HepG2 (cell line): Measurements from ENCODE around the gene SLC17A8. TPM values are rescaled to one million over a fixed set of nuclear protein-coding genes. Genes with fewer than 3 reads are reported as not detected.

Source experiments
- ATAC-seq: fragments of 200-7000 bp; cut with Tn5 transposase; 3 replicates; pipeline ENCODE4 v1.9.1; 2020; ENCODE audit warnings: mild to moderate bottlenecking, moderate library complexity
- BruUV-seq: library from RNA; stranded (reverse); fragments of 400-500 nt; replicated peaks from 2 replicates; lab custom pipeline; 2021; lab: Mats Ljungman, UMichigan
- CTCF ChIA-PET: fragments of 300-600 bp; formaldehyde crosslinking; extraction: SDS; loops from one replicate; lab custom pipeline; 2021; ENCODE audit warnings: low total read pairs, inconsistent platforms, low intra/inter-chr PET ratio; lab: Yijun Ruan, JAX
- POLR2A ChIA-PET: fragments of 350-600 bp; sonication (Branson Sonifier 250); formaldehyde crosslinking; loops from one replicate; lab custom pipeline; 2020; ENCODE audit warnings: antibody characterized with exemption, inconsistent platforms; lab: Yijun Ruan, JAX
- DNase-seq: peaks from one replicate; pipeline ENCODE4 v3.0.0-alpha.2; 2015; ENCODE audit warnings: low spot score
- FAIRE-seq: peaks from 3 replicates; lab custom pipeline; 2011; peaks lifted over from hg19 to GRCh38; lab: Jason Lieb, UNC
- H2AFZ ChIP-seq: one replicate; pipeline ENCODE4 v1.6.1; 2011; ENCODE audit warnings: low read length, inconsistent platforms
- H3K27ac ChIP-seq: fragments of 300-600 bp; 3 replicates; pipeline ENCODE4 v1.8.0; 2011; ENCODE audit warnings: mixed run types, mild to moderate bottlenecking, mixed read lengths, low read length, inconsistent platforms; ENCODE audit not compliant: insufficient read depth; ENCODE audit errors: extremely low read length
- H3K27me3 ChIP-seq, 2 experiments: fragments of 200-600 bp in 1 of 2; 2 replicates in 1 of 2; 3 replicates in 1 of 2; pipeline versions ENCODE4 v1.6.0 to v1.8.0; 2011; ENCODE audit warnings: low read length in 2 of 2, mild to moderate bottlenecking in 2 of 2, moderate library complexity in 2 of 2, inconsistent platforms in 1 of 2; ENCODE audit not compliant: insufficient read depth in 2 of 2, control insufficient read depth in 1 of 2
- H3K36me3 ChIP-seq, 2 experiments: fragments of 200-600 bp in 1 of 2; replicated peaks in 1 of 2; 2 replicates in 1 of 2; 3 replicates in 1 of 2; pipeline versions ENCODE4 v1.5.1 to v1.8.0; 2011; ENCODE audit warnings: low read length in 2 of 2, inconsistent platforms in 1 of 2; ENCODE audit not compliant: insufficient read depth in 2 of 2, control insufficient read depth in 1 of 2
- H3K4me1 ChIP-seq: 2 replicates; pipeline ENCODE4 v1.5.1; 2012; ENCODE audit warnings: low read length, inconsistent platforms; ENCODE audit not compliant: insufficient read depth
- H3K4me2 ChIP-seq: 2 replicates; pipeline ENCODE4 v1.6.0; 2011; ENCODE audit warnings: low read depth, low read length, inconsistent platforms
- H3K4me3 ChIP-seq, 3 experiments: fragments of 200-600 bp in 1 of 3; sonication (generic), shearing (Covaris generic) in 1 of 3; replicated peaks in 1 of 3; 2 replicates each; pipeline ENCODE4 v1.5.1; 2011 to 2016; ENCODE audit warnings: low read length in 3 of 3, inconsistent platforms in 2 of 3, low read depth in 2 of 3, mild to moderate bottlenecking in 2 of 3, control low read depth in 1 of 3, mixed read lengths in 1 of 3; ENCODE audit not compliant: insufficient read depth in 1 of 3
- H3K79me2 ChIP-seq: one replicate; pipeline ENCODE4 v1.6.1; 2011; ENCODE audit warnings: low read length, inconsistent platforms; ENCODE audit not compliant: insufficient read depth
- H3K9ac ChIP-seq: 2 replicates; pipeline ENCODE4 v1.6.0; 2011; ENCODE audit warnings: mild to moderate bottlenecking, low read depth, low read length, inconsistent platforms; ENCODE audit not compliant: insufficient read depth
- H3K9me3 ChIP-seq: 2 replicates; pipeline ENCODE4 v1.5.1; 2012; ENCODE audit warnings: mild to moderate bottlenecking, low read length
- H4K20me1 ChIP-seq: 2 replicates; pipeline ENCODE4 v1.6.0; 2011; ENCODE audit warnings: inconsistent platforms, mild to moderate bottlenecking, low read length, moderate library complexity; ENCODE audit not compliant: insufficient read depth
- RBAK ChIP-seq: sonication (generic); formaldehyde crosslinking; IDR thresholded peaks from 2 replicates; pipeline ENCODE4 v1.5.1; 2020; ENCODE audit warnings: mild to moderate bottlenecking, missing genetic modification reagents
- SALL2 ChIP-seq: sonication (generic); formaldehyde crosslinking; IDR thresholded peaks from 2 replicates; pipeline ENCODE4 v1.8.1; 2023; ENCODE audit warnings: mild to moderate bottlenecking, missing genetic modification reagents, inconsistent platforms
- ZNF136 ChIP-seq: sonication (generic); formaldehyde crosslinking; IDR thresholded peaks from 2 replicates; pipeline ENCODE4 v1.8.1; 2022; ENCODE audit warnings: low read depth, mild to moderate bottlenecking, moderate library complexity, missing genetic modification reagents
- ZNF782 ChIP-seq: sonication (generic); formaldehyde crosslinking; IDR thresholded peaks from 2 replicates; pipeline ENCODE4 v1.4.0; 2020; ENCODE audit warnings: missing genetic modification reagents, mild to moderate bottlenecking, borderline replicate concordance
- WGBS: methylation state at CpG from one replicate; pipeline ENCODE4 v1.1.6; 2017; ENCODE audit warnings: low lambda C conversion rate; 5-methylcytosine and 5-hydroxymethylcytosine counted together
- in situ Hi-C: cut with HindIII; loops from 2 replicates; pipeline ENCODE4 v1.10.0; 2017; ENCODE audit warnings: low pct_unique_long_range_greater_than_20kb; ENCODE audit not compliant: extremely low pct_ligation_motif_present
- intact Hi-C: fragments of 100-400 bp; cut with micrococcal nuclease; formaldehyde crosslinking; loops from one replicate; pipeline ENCODE4 v1.10.0; 2022; ENCODE audit not compliant: unreplicated experiment
- polyA plus RNA-seq, 8 experiments: library from polyadenylated mRNA; depleted of rRNA in 3 of 8; stranded (reverse) in 7 of 8; unstranded in 1 of 8; fragments of >200 nt; fragmentation: Illumina TruSeq in 4 of 8; extraction: Trizol in 4 of 8; gene quantifications; 2 replicates each; pipeline versions ENCODE4 v1.2.1 to v1.2.3, GENCODE V29; 2011 to 2016; ENCODE audit warnings: low read depth in 4 of 8, missing spikeins in 1 of 8, mixed read lengths in 1 of 8; ENCODE audit not compliant: insufficient read depth in 1 of 8
- total RNA-seq, 5 experiments: library from RNA; depleted of rRNA; stranded (reverse); fragments of >200 nt; fragmentation: Illumina TruSeq; extraction: Trizol; gene quantifications; 2 replicates each; pipeline ENCODE4 v1.2.3, GENCODE V29; 2016; ENCODE audit warnings: low read depth in 1 of 5
- TF ChIP-seq, protein P1 (sequence below): sonication (generic); formaldehyde crosslinking; IDR thresholded peaks from 2 replicates; pipeline ENCODE4 v1.4.0; 2020; ENCODE audit warnings: mild to moderate bottlenecking, low read depth, missing genetic modification reagents

SLC17A8 gene
- total and polyA plus RNA-seq, 2 of the 13 experiments (the other 11 are each of a cell fraction or from before 2014, with no cell fraction given) = 0.07 to 0.15 TPM

DNA sequence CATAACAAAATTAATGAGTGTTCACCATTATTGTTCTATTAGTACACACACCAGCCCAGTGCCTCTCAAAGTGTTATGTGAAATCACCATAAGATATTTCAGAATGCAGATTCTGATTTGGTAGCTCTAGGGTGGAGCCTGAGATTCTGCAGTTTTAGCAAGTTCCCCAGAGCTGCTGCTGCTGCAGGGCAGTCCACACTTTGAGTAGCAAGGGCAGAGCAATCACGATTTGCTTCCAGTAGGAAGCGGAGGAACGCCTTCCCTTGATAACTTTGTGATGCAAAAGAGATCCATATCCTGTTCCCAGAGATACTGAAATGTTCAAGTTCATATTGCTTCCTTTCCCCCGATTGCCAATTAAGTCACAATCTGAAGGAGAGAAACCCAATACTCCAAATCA lies 57.9 kb downstream of the SLC17A8 start:
- ATAC-seq = no peak
- no peak overlapping the region for H3K27ac ChIP-seq

DNA sequence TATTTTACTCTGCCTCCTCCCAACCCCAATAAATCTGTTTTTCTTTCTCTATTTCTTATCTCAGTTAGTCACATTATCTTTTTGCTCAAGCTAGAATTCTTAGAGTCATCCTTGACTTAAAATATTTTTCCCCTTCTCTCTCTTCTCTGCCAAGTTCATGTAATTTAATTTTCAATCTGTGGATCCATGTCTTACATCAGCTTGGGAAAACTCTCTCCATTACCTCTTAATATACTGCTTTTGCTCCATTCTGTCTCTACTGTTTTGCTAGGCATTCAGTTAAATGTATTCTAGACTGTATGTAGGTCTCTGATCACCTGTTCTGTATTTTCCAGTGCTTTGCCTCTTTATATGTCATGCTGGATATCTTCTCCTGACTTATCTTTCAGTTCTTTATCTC lies 65.8 kb downstream of the SLC17A8 start:
- intact Hi-C loops = no loop called here
- Histone ChIP-seq H4K20me1 (no peaks in the 10 kb centered on the region), H3K27me3 (no peaks in the 10 kb centered on the region), H3K79me2 (no peaks in the 10 kb centered on the region), H3K9ac (no peak overlapping the region), H3K4me2 (no peak overlapping the region), H3K27ac (no peak overlapping the region), H3K36me3 (no peaks in the 10 kb centered on the region), H3K4me1 (peaks cover 36% of the 10 kb centered on the region), H3K9me3 (no peaks in the 10 kb centered on the region), H3K4me3 (no peak overlapping the region), H2AFZ (no peak overlapping the region)
- no peak for TF ChIP-seq ZNF136 (CRISPR knock-in tag)
- TF ChIP-seq, protein P1, sequence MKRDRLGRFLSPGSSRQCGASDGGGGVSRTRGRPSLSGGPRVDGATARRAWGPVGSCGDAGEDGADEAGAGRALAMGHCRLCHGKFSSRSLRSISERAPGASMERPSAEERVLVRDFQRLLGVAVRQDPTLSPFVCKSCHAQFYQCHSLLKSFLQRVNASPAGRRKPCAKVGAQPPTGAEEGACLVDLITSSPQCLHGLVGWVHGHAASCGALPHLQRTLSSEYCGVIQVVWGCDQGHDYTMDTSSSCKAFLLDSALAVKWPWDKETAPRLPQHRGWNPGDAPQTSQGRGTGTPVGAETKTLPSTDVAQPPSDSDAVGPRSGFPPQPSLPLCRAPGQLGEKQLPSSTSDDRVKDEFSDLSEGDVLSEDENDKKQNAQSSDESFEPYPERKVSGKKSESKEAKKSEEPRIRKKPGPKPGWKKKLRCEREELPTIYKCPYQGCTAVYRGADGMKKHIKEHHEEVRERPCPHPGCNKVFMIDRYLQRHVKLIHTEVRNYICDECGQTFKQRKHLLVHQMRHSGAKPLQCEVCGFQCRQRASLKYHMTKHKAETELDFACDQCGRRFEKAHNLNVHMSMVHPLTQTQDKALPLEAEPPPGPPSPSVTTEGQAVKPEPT = no peak
- no peak for TF ChIP-seq ZNF782 (CRISPR knock-in tag)
- TF ChIP-seq RBAK (CRISPR knock-in tag) = no peak
- DNase-seq = no peak
- FAIRE-seq = no peak
- no TSS peak for BruUV-seq
- ChIA-PET POLR2A (no interaction called here), CTCF (no interaction called here)
- in situ Hi-C loops = no loop called here
- no peak for ATAC-seq

More for the DNA sequence above, 57.9 kb downstream of the SLC17A8 start:
- CTCF ChIA-PET = no interaction called here
- Histone ChIP-seq H3K4me3 (no peak overlapping the region), H3K4me2 (no peak overlapping the region), H3K4me1 (peaks cover 43% of the 10 kb centered on the region), H3K79me2 (no peaks in the 10 kb centered on the region), H3K9ac (no peak overlapping the region), H4K20me1 (no peaks in the 10 kb centered on the region), H3K36me3 (no peaks in the 10 kb centered on the region), H3K27me3 (no peaks in the 10 kb centered on the region), H3K9me3 (no peaks in the 10 kb centered on the region)
- 81% methylated on average over 4 of the region's 4 CpGs for WGBS
- in situ Hi-C loops = no loop called here
- TF ChIP-seq SALL2 = no peak
- TF ChIP-seq, all 625 proteins: peak for 0
- DNase-seq (no peak), FAIRE-seq (no peak)
- H2AFZ ChIP-seq = no peak overlapping the region
- POLR2A ChIA-PET = no interaction called here
- BruUV-seq = no TSS peak
- intact Hi-C loops = no loop called here
